Neutrophil (primary cell): ENCODE data around the gene NRXN3.

ENCODE experiments used
- H3K27ac ChIP-seq: fragments of 200-600 bp; sonication (generic); 2 replicates; pipeline ENCODE4 v1.5.1; 2016; ENCODE audit warnings: mild to moderate bottlenecking, moderate library complexity
- H3K27me3 ChIP-seq: fragments of 200-600 bp; sonication (generic); 2 replicates; pipeline ENCODE4 v1.6.0; 2016; ENCODE audit warnings: mild to moderate bottlenecking
- H3K36me3 ChIP-seq: fragments of 200-600 bp; sonication (generic); 2 replicates; pipeline ENCODE4 v1.5.1; 2017
- H3K4me1 ChIP-seq, 2 experiments: fragments of 200-600 bp in 1 of 2; sonication (generic) in 1 of 2; 1 replicate in 1 of 2; 2 replicates in 1 of 2; pipeline versions ENCODE4 v1.5.1 to v1.6.1; 2013 to 2016; ENCODE audit warnings: low read depth in 1 of 2, low read length in 1 of 2, mild to moderate bottlenecking in 1 of 2, moderate library complexity in 1 of 2; ENCODE audit not compliant: control insufficient read depth in 1 of 2, insufficient read depth in 1 of 2
- H3K4me3 ChIP-seq, 2 experiments: fragments of 200-600 bp in 1 of 2; sonication (generic) in 1 of 2; 1 replicate in 1 of 2; 2 replicates in 1 of 2; pipeline ENCODE4 v1.5.1; 2013 to 2016; ENCODE audit warnings: low read depth in 1 of 2, low read length in 1 of 2, mild to moderate bottlenecking in 1 of 2, moderate library complexity in 1 of 2
- H3K9me3 ChIP-seq: fragments of 200-600 bp; sonication (generic); 2 replicates; pipeline ENCODE4 v1.5.1; 2016
- CTCF ChIP-seq: fragments of 200-600 bp; sonication (generic); IDR thresholded peaks from 2 replicates; pipeline ENCODE4 v1.5.1; 2016; ENCODE audit warnings: antibody characterized with exemption

NRXN3 gene

GRCh38 chr14:79652513-79653307 lies 1482.5 kb downstream of the NRXN3 start:
- TF ChIP-seq CTCF: no peak
- Histone ChIP-seq H3K27ac (no peak overlapping the region), H3K27me3 (no peaks in the 10 kb centered on the region), H3K9me3 (no peaks in the 10 kb centered on the region), H3K4me1 (no peaks in the 10 kb centered on the region), H3K36me3 (no peaks in the 10 kb centered on the region), H3K4me3 (no peak overlapping the region)

GRCh38 chr14:79656056-79656455 lies 1485.9 kb downstream of the NRXN3 start:
- H3K4me1 ChIP-seq: no peaks in the 10 kb centered on the region
- H3K36me3 ChIP-seq: no peaks in the 10 kb centered on the region
- no peak overlapping the region for H3K4me3 ChIP-seq
- no peaks in the 10 kb centered on the region for H3K27me3 ChIP-seq
- H3K9me3 ChIP-seq: no peaks in the 10 kb centered on the region
- no peak for TF ChIP-seq CTCF
- no peak overlapping the region for H3K27ac ChIP-seq

GRCh38 chr14:79656496-79656895 lies 1486.3 kb downstream of the NRXN3 start:
- no peak overlapping the region for H3K4me3 ChIP-seq
- TF ChIP-seq CTCF: no peak
- no peaks in the 10 kb centered on the region for H3K27me3 ChIP-seq
- no peaks in the 10 kb centered on the region for H3K36me3 ChIP-seq
- H3K27ac ChIP-seq: no peak overlapping the region
- H3K9me3 ChIP-seq: no peaks in the 10 kb centered on the region
- no peaks in the 10 kb centered on the region for H3K4me1 ChIP-seq

- Histone ChIP-seq H3K4me3 (no peak overlapping the region), H3K27ac (no peak overlapping the region), H3K27me3 (no peaks in the 10 kb centered on the region), H3K9me3 (no peaks in the 10 kb centered on the region), H3K4me1 (no peaks in the 10 kb centered on the region), H3K36me3 (no peaks in the 10 kb centered on the region)
- no peak for TF ChIP-seq CTCF
Observed at GRCh38 chr14:79658221-79658620, 1488.0 kb downstream of the NRXN3 start.

- no peaks in the 10 kb centered on the region for H3K9me3 ChIP-seq
- H3K36me3 ChIP-seq: no peaks in the 10 kb centered on the region
Observed at GRCh38 chr14:79658769-79659168, 1488.6 kb downstream of the NRXN3 start.

More at GRCh38 chr14:79658769-79659168, 1488.6 kb downstream of the NRXN3 start:
- no peaks in the 10 kb centered on the region for H3K27me3 ChIP-seq
- H3K4me3 ChIP-seq: no peak overlapping the region
- no peaks in the 10 kb centered on the region for H3K4me1 ChIP-seq
- TF ChIP-seq CTCF: no peak
- H3K27ac ChIP-seq: no peak overlapping the region
